Ishikawa (cell line): ENCODE measurements around the gene BCDIN3D.

Experiments used
- EP300 ChIP-seq: IDR thresholded peaks from 2 replicates; pipeline ENCODE4 v1.6.1; 2012; ENCODE audit warnings: borderline replicate concordance
- NFIC ChIP-seq: IDR thresholded peaks from 2 replicates; pipeline ENCODE4 v1.6.1; 2012
- RAD21 ChIP-seq: IDR thresholded peaks from 2 replicates; pipeline ENCODE4 v1.6.1; 2012; ENCODE audit warnings: low read depth
- TAF1 ChIP-seq: IDR thresholded peaks from 2 replicates; pipeline ENCODE4 v1.6.1; 2012; ENCODE audit warnings: low read depth, mild to moderate bottlenecking
- TEAD4 ChIP-seq: IDR thresholded peaks from 2 replicates; pipeline ENCODE4 v1.6.1; 2012
- YY1 ChIP-seq: IDR thresholded peaks from 2 replicates; pipeline ENCODE4 v1.6.1; 2012; ENCODE audit warnings: low read depth
- TF ChIP-seq, protein P1 (sequence below): IDR thresholded peaks from 2 replicates; pipeline ENCODE4 v1.6.1; 2012; ENCODE audit warnings: low read depth, mild to moderate bottlenecking
- TF ChIP-seq, protein P2 (sequence below): IDR thresholded peaks from 2 replicates; pipeline ENCODE4 v1.6.1; 2012

DNA sequence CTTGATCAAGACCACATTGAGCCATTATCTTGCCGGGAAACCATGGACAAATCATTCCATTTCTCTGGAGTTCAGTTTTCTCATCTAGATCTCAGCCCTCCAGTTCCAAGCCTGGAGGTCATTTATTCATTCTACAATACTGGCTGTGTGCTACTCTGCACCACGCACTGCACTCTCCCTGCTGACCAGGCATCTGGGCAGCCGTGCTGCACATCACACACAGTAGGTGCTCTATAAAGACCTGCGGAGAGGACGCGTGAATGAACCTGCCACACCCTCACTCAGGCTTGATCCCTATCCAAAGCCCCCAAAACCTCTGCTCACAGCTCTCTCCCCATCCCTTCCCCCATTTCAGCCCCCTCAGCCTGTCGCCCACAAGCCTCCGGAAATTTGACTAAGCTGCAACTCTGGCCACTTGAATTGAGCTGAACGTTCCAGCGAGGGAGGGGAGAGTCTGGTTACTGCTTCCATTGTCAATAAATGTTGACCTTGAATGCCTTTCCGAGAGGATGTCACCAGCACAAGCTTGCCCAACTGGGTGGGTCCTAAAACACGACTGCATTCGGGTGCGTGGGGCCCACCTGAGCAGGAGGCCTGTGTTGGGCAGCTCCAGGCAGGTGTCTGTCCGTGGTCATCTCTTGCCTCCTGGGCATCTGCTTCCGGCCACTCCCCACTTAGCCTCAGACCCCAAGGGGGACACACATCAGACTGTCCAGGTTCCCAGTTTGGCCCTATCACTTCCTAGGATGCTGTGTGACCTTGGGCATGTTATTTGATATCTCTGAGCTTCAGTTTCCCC lies 43.0 kb upstream of the BCDIN3D start:
- no peak for TF ChIP-seq YY1
- no peak for TF ChIP-seq NFIC
- TF ChIP-seq RAD21: no peak
- TF ChIP-seq, protein P1, sequence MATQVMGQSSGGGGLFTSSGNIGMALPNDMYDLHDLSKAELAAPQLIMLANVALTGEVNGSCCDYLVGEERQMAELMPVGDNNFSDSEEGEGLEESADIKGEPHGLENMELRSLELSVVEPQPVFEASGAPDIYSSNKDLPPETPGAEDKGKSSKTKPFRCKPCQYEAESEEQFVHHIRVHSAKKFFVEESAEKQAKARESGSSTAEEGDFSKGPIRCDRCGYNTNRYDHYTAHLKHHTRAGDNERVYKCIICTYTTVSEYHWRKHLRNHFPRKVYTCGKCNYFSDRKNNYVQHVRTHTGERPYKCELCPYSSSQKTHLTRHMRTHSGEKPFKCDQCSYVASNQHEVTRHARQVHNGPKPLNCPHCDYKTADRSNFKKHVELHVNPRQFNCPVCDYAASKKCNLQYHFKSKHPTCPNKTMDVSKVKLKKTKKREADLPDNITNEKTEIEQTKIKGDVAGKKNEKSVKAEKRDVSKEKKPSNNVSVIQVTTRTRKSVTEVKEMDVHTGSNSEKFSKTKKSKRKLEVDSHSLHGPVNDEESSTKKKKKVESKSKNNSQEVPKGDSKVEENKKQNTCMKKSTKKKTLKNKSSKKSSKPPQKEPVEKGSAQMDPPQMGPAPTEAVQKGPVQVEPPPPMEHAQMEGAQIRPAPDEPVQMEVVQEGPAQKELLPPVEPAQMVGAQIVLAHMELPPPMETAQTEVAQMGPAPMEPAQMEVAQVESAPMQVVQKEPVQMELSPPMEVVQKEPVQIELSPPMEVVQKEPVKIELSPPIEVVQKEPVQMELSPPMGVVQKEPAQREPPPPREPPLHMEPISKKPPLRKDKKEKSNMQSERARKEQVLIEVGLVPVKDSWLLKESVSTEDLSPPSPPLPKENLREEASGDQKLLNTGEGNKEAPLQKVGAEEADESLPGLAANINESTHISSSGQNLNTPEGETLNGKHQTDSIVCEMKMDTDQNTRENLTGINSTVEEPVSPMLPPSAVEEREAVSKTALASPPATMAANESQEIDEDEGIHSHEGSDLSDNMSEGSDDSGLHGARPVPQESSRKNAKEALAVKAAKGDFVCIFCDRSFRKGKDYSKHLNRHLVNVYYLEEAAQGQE: no peak
- TF ChIP-seq, protein P2, sequence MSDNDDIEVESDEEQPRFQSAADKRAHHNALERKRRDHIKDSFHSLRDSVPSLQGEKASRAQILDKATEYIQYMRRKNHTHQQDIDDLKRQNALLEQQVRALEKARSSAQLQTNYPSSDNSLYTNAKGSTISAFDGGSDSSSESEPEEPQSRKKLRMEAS: no peak
- no peak for TF ChIP-seq EP300
- TF ChIP-seq TAF1: no peak
- no peak for TF ChIP-seq TEAD4
